Fibroblast of lung (primary cell): ENCODE results near the gene XRCC3. TPM values are rescaled to one million over a fixed set of nuclear protein-coding genes. Genes with fewer than 3 reads are reported as not detected.

ENCODE experiments used
- DNase-seq, 2 donors: peaks; one replicate each; pipeline versions ENCODE4 v3.0.0 to v3.0.0-alpha.2; 2010; ENCODE audit warnings: low read depth in 2 of 2
- H2AFZ ChIP-seq: 2 replicates; pipeline ENCODE4 v1.5.1; 2012; ENCODE audit warnings: low read length, control low read depth, inconsistent platforms
- H3K27ac ChIP-seq: 2 replicates; pipeline ENCODE4 v1.5.1; 2011; ENCODE audit warnings: low read length, control low read depth; ENCODE audit not compliant: insufficient read depth
- H3K27me3 ChIP-seq: 2 replicates; pipeline ENCODE4 v1.5.1; 2011; ENCODE audit warnings: mild to moderate bottlenecking, low read length; ENCODE audit not compliant: control insufficient read depth, insufficient read depth
- H3K36me3 ChIP-seq: 2 replicates; pipeline ENCODE4 v1.5.1; 2011; ENCODE audit warnings: low read length; ENCODE audit not compliant: control insufficient read depth, insufficient read depth
- H3K4me1 ChIP-seq: 2 replicates; pipeline ENCODE4 v1.5.1; 2011; ENCODE audit warnings: low read length; ENCODE audit not compliant: control insufficient read depth, insufficient read depth; ENCODE audit errors: extremely low read depth
- H3K4me2 ChIP-seq: 2 replicates; pipeline ENCODE4 v1.5.1; 2011; ENCODE audit warnings: low read length, control low read depth; ENCODE audit not compliant: insufficient read depth; ENCODE audit errors: extremely low read depth
- H3K4me3 ChIP-seq, 4 experiments: fragments of 200-600 bp in 1 of 4; sonication (generic) in 1 of 4; replicated peaks in 1 of 4; 2 replicates each; pipeline ENCODE4 v1.5.1; 2011 to 2016; ENCODE audit warnings: low read length in 4 of 4, low read depth in 3 of 4, mild to moderate bottlenecking in 3 of 4, control low read depth in 2 of 4, inconsistent platforms in 1 of 4, mixed read lengths in 1 of 4; ENCODE audit not compliant: insufficient read depth in 1 of 4; ENCODE audit errors: control extremely low read depth in 1 of 4
- H3K79me2 ChIP-seq: 2 replicates; pipeline ENCODE4 v1.5.1; 2012; ENCODE audit warnings: mild to moderate bottlenecking, low read length, inconsistent platforms; ENCODE audit not compliant: control insufficient read depth, insufficient read depth
- H3K9ac ChIP-seq: 2 replicates; pipeline ENCODE4 v1.5.1; 2011; ENCODE audit warnings: mild to moderate bottlenecking, low read length, control low read depth; ENCODE audit not compliant: insufficient read depth
- H3K9me3 ChIP-seq: 2 replicates; pipeline ENCODE4 v1.5.1; 2012; ENCODE audit warnings: low read depth, low read length; ENCODE audit not compliant: control insufficient read depth, insufficient read depth
- H4K20me1 ChIP-seq: 2 replicates; pipeline ENCODE4 v1.5.1; 2011; ENCODE audit warnings: low read length; ENCODE audit not compliant: control insufficient read depth, insufficient read depth; ENCODE audit errors: extremely low read depth
- CTCF ChIP-seq, 2 donors: IDR thresholded peaks in 1 of 2; conservative IDR thresholded peaks in 1 of 2; 1 replicate in 1 of 2; 2 replicates in 1 of 2; pipeline ENCODE4 v1.5.1; 2011 to 2012; ENCODE audit warnings: low read length in 2 of 2, control low read depth in 1 of 2, inconsistent platforms in 1 of 2, low read depth in 1 of 2, mild to moderate bottlenecking in 1 of 2
- EZH2 ChIP-seq: IDR thresholded peaks from 2 replicates; pipeline ENCODE4 v1.5.1; 2012; ENCODE audit warnings: low read length, control low read depth, mild to moderate bottlenecking; ENCODE audit errors: missing control alignments
- polyA plus RNA-seq, 2 donors: library from polyadenylated mRNA; depleted of rRNA in 1 of 2; stranded (reverse) in 1 of 2; unstranded in 1 of 2; fragments of >200 nt; gene quantifications; 2 replicates each; pipeline ENCODE4 v1.2.1, GENCODE V29; 2011 to 2012; ENCODE audit warnings: missing spikeins in 1 of 2
- total RNA-seq: library from RNA; depleted of rRNA; stranded (reverse); fragments of >200 nt; gene quantifications from 2 replicates; pipeline ENCODE4 v1.2.1, GENCODE V29; 2014

The XRCC3 gene
- total and polyA plus RNA-seq, 2 donors (not counting 1 experiment from before 2014, with no cell fraction given) = 4.9 to 9.2 TPM

- H3K9ac ChIP-seq = no peak overlapping the region
- no peak overlapping the region for H3K27ac ChIP-seq
Observed at GRCh38 chr14:103721334-103722120, 6.3 kb upstream of the XRCC3 start.

GRCh38 chr14:103719751-103720150 lies 4.5 kb upstream of the XRCC3 start:
- Histone ChIP-seq H2AFZ (no peak overlapping the region), H3K4me2 (no peak overlapping the region), H4K20me1 (no peaks in the 10 kb centered on the region), H3K27ac (no peak overlapping the region), H3K27me3 (no peaks in the 10 kb centered on the region), H3K9ac (no peak overlapping the region), H3K4me3 (no peak overlapping the region), H3K79me2 (peaks cover 48% of the 10 kb centered on the region), H3K9me3 (no peaks in the 10 kb centered on the region), H3K36me3 (no peaks in the 10 kb centered on the region), H3K4me1 (peaks cover 13% of the 10 kb centered on the region)
- no peak for DNase-seq
- TF ChIP-seq EZH2 (no peak), CTCF (conservative IDR thresholded peaks at IDR 0.05 in 1 of 2, IDR thresholded peaks at IDR 0.05 in 1 of 2; ENCODE audit: low read depth in 1 of 2, low read length in 2 of 2) (no peak)

More at GRCh38 chr14:103721334-103722120, 6.3 kb upstream of the XRCC3 start:
- DNase-seq = peak in 1 of 2 donors; percentile 91
- TF ChIP-seq CTCF (conservative IDR thresholded peaks at IDR 0.05 in 1 of 2, IDR thresholded peaks at IDR 0.05 in 1 of 2; ENCODE audit: low read depth in 1 of 2, low read length in 2 of 2) = no peak
- TF ChIP-seq EZH2 = no peak
- Histone ChIP-seq H3K4me1 (peaks cover 13% of the 10 kb centered on the region), H3K4me2 (no peak overlapping the region), H3K27me3 (no peaks in the 10 kb centered on the region), H3K36me3 (peaks cover 5% of the 10 kb centered on the region), H2AFZ (no peak overlapping the region), H3K79me2 (peaks cover 54% of the 10 kb centered on the region), H4K20me1 (no peaks in the 10 kb centered on the region), H3K4me3 (no peak overlapping the region), H3K9me3 (no peaks in the 10 kb centered on the region)

GRCh38 chr14:103718572-103718971 lies 3.3 kb upstream of the XRCC3 start:
- Histone ChIP-seq H3K9ac (no peak overlapping the region), H3K36me3 (no peaks in the 10 kb centered on the region), H3K27ac (no peak overlapping the region), H3K27me3 (no peaks in the 10 kb centered on the region), H2AFZ (no peak overlapping the region), H3K4me2 (peak overlapping the region; percentile 58), H3K4me3 (peak overlapping the region in 2 of 4 experiments; percentile 5 to 22), H3K9me3 (no peaks in the 10 kb centered on the region), H4K20me1 (no peaks in the 10 kb centered on the region), H3K4me1 (peaks cover 9% of the 10 kb centered on the region), H3K79me2 (peaks cover 53% of the 10 kb centered on the region)
- no peak for TF ChIP-seq CTCF (conservative IDR thresholded peaks at IDR 0.05 in 1 of 2, IDR thresholded peaks at IDR 0.05 in 1 of 2; ENCODE audit: low read depth in 1 of 2, low read length in 2 of 2)
- peak; percentile 86 to 91 for DNase-seq
